ENCODE data around the gene PRKG1.

GRCh38 chr10:52346394-52347326, 1272.4 kb downstream of the PRKG1 start:
- TF ChIP-seq CTCF (IDR thresholded peaks at IDR 0.05; ENCODE audit: low read depth, low read length, poor library complexity, severe bottlenecking): no peak
- TF ChIP-seq EZH2phosphoT487 (IDR thresholded peaks at IDR 0.05; ENCODE audit: borderline replicate concordance, low read length): no peak
